PC-3 (cell line): ENCODE data around the gene WDR83. TPM values are rescaled to one million over a fixed set of nuclear protein-coding genes. Genes with fewer than 3 reads are reported as not detected.

Source experiments
- ATAC-seq: fragments of 200-7000 bp; cut with Tn5 transposase; 2 replicates; pipeline ENCODE4 v1.9.1; 2020; ENCODE audit warnings: mild to moderate bottlenecking, moderate library complexity
- BruUV-seq: library from RNA; stranded (reverse); fragments of 400-500 nt; replicated peaks from 2 replicates; lab custom pipeline; 2021; lab: Mats Ljungman, UMichigan
- CTCF ChIA-PET: fragments of 300-600 bp; sonication (Branson Sonifier 250); formaldehyde crosslinking; loops from one replicate; lab custom pipeline; 2022; ENCODE audit warnings: antibody characterized with exemption; lab: Charles Lee
- POLR2A ChIA-PET: fragments of 300-600 bp; sonication (Branson Sonifier 250); formaldehyde crosslinking; loops from one replicate; lab custom pipeline; 2022; ENCODE audit warnings: antibody characterized with exemption; ENCODE audit not compliant: unreplicated experiment; lab: Charles Lee
- DNase-seq: peaks from one replicate; pipeline ENCODE4 v3.0.0-alpha.2; 2015
- H2AFZ ChIP-seq: fragments of 300-600 bp; sonication (generic); 2 replicates; pipeline ENCODE4 v1.6.0; 2016; ENCODE audit warnings: antibody characterized with exemption, low read length
- H3F3A ChIP-seq: fragments of 300-600 bp; sonication (generic); one replicate; pipeline ENCODE4 v1.6.0; 2017; ENCODE audit warnings: antibody characterized with exemption, low read length, control low read depth, mild to moderate bottlenecking; ENCODE audit not compliant: unreplicated experiment
- H3K27ac ChIP-seq: fragments of 300-600 bp; sonication (generic); 2 replicates; pipeline ENCODE4 v1.5.1; 2016; ENCODE audit warnings: mild to moderate bottlenecking, low read length
- H3K27me3 ChIP-seq: fragments of 300-600 bp; sonication (generic); 2 replicates; pipeline ENCODE4 v1.6.1; 2016; ENCODE audit warnings: low read length, mixed read lengths
- H3K36me3 ChIP-seq: fragments of 300-600 bp; sonication (generic); 2 replicates; pipeline ENCODE4 v1.6.1; 2016; ENCODE audit warnings: low read depth, mixed run types, low read length, mixed read lengths
- H3K4me1 ChIP-seq: fragments of 300-600 bp; sonication (generic); 2 replicates; pipeline ENCODE4 v1.5.1; 2016; ENCODE audit warnings: low read length; ENCODE audit not compliant: insufficient read depth
- H3K4me2 ChIP-seq: fragments of 300-600 bp; sonication (generic); 2 replicates; pipeline ENCODE4 v1.6.0; 2016; ENCODE audit warnings: low read length
- H3K4me3 ChIP-seq: fragments of 300-600 bp; sonication (generic); 2 replicates; pipeline ENCODE4 v1.5.1; 2016; ENCODE audit warnings: mild to moderate bottlenecking, low read length, mixed read lengths
- H3K79me2 ChIP-seq: fragments of 300-600 bp; sonication (generic); 2 replicates; pipeline ENCODE4 v1.6.1; 2017; ENCODE audit warnings: low read length, mixed read lengths
- H3K9ac ChIP-seq: fragments of 300-600 bp; sonication (generic); 2 replicates; pipeline ENCODE4 v1.6.0; 2016; ENCODE audit warnings: mild to moderate bottlenecking, low read length
- H3K9me2 ChIP-seq: fragments of 300-600 bp; sonication (generic); replicated peaks from 2 replicates; pipeline ENCODE4 v1.6.1; 2016; ENCODE audit warnings: mixed run types, low read length, mixed read lengths
- H3K9me3 ChIP-seq: fragments of 300-600 bp; sonication (generic); 2 replicates; pipeline ENCODE4 v1.6.1; 2016; ENCODE audit warnings: low read length, mixed read lengths
- H4K20me1 ChIP-seq: fragments of 300-600 bp; sonication (generic); 2 replicates; pipeline ENCODE4 v1.6.1; 2016; ENCODE audit warnings: low read length, mixed read lengths
- CTCF ChIP-seq: fragments of 300-600 bp; sonication (generic); conservative IDR thresholded peaks from 2 replicates; pipeline ENCODE4 v1.5.1; 2017; ENCODE audit warnings: antibody characterized with exemption, low read depth, mild to moderate bottlenecking, low read length
- EZH2 ChIP-seq: fragments of 300-600 bp; sonication (generic); IDR thresholded peaks from one replicate; pipeline ENCODE4 v1.6.1; 2017; ENCODE audit warnings: antibody characterized with exemption, mild to moderate bottlenecking, low read length; ENCODE audit not compliant: unreplicated experiment
- EZH2phosphoT487 ChIP-seq: fragments of 300-600 bp; sonication (generic); IDR thresholded peaks from 2 replicates; pipeline ENCODE4 v1.6.1; 2018; ENCODE audit warnings: mild to moderate bottlenecking, antibody characterized with exemption, low read length, borderline replicate concordance
- intact Hi-C: fragments of 100-400 bp; cut with micrococcal nuclease; formaldehyde crosslinking; loops from 2 replicates; pipeline ENCODE4 v1.9.0; 2023
- total RNA-seq: library from RNA; depleted of rRNA; stranded (reverse); fragments of >200 nt; gene quantifications from 2 replicates; pipeline ENCODE4 v1.2.3, GENCODE V29; 2014; rRNA removed

WDR83 gene
- total RNA-seq, 1 experiment from 2014 or later: 39.5 TPM

- Histone ChIP-seq H3K9me3 (no peaks in the 10 kb centered on the region), H3K36me3 (peaks cover 14% of the 10 kb centered on the region; the same call in 1 of the 2 replicates), H3K79me2 (peaks cover 52% of the 10 kb centered on the region), H2AFZ (peak within 1 kb of the TSS; percentile 80), H3F3A (peaks cover 11% of the 10 kb centered on the region), H3K4me1 (peaks cover 28% of the 10 kb centered on the region), H3K9me2 (no peaks in the 10 kb centered on the region), H3K9ac (peak within 1 kb of the TSS; percentile 87), H3K4me2 (peak within 1 kb of the TSS; percentile 94), H3K27me3 (no peaks in the 10 kb centered on the region), H3K27ac (peak within 1 kb of the TSS; percentile 68), H3K4me3 (peak within 1 kb of the TSS; percentile 89), H4K20me1 (peaks cover 15% of the 10 kb centered on the region; the same call in 1 of the 2 replicates)
- POLR2A ChIA-PET: interaction anchor here (0.6 kb wide), 1 partner anchor 29 kb away, joined by 5 read pairs; no protein-coding TSS in a partner anchor
- intact Hi-C loops: loop anchor here (1.0 kb wide), 1 partner anchor 9 kb away; no protein-coding TSS in a partner anchor
- peak; percentile 37 for ATAC-seq
- BruUV-seq: no TSS peak
- DNase-seq: peak; percentile 74
- CTCF ChIA-PET: interaction anchor here (1.1 kb wide), 1 partner anchor 34 kb away, joined by 5 read pairs; no protein-coding TSS in a partner anchor
- TF ChIP-seq CTCF (no peak), EZH2phosphoT487 (no peak), EZH2 (no peak)
These were observed 57.2 kb downstream of the WDR83 start, which contains the start of gene TNPO2 for GRCh38 chr19:12723641-12724426. TNPO2 (minus strand) TSS chr19:12723932; CDS start chr19:12720977, 2,955 bp downstream.

Other genes with a start within 250 kb of the WDR83 start
- gene ZNF443, start 225.8 kb upstream of the WDR83 start, total RNA-seq: 3.4 and 3.7 TPM in 2 replicates
- 0.77 and 2.2 TPM in 2 replicates for gene ZNF709, start 182.0 kb upstream of the WDR83 start, total RNA-seq
- gene ZNF564, start 115.3 kb upstream of the WDR83 start, total RNA-seq: 3.8 and 6.0 TPM in 2 replicates
- gene ZNF490, start 56.0 kb upstream of the WDR83 start, total RNA-seq: 6.9 and 10.7 TPM in 2 replicates
- gene ZNF791, start 55.9 kb upstream of the WDR83 start, total RNA-seq: 15.8 and 26.3 TPM in 2 replicates
- gene MAN2B1, start 65 bp upstream of the WDR83 start, total RNA-seq: 62.9 and 67.5 TPM in 2 replicates
- 140 and 150 TPM in 2 replicates for gene DHPS, start 15.1 kb downstream of the WDR83 start, total RNA-seq
- gene GNG14, start 21.2 kb downstream of the WDR83 start, total RNA-seq: not detected in 2 replicates
- 27.5 and 34.6 TPM in 2 replicates for gene FBXW9, start 29.8 kb downstream of the WDR83 start, total RNA-seq
- 50.6 and 73.3 TPM in 2 replicates for gene TNPO2, start 57.1 kb downstream of the WDR83 start, total RNA-seq
- 497 and 841 TPM in 2 replicates for gene TRIR, start 67.9 kb downstream of the WDR83 start, total RNA-seq
- 251 and 264 TPM in 2 replicates for gene GET3, start 70.7 kb downstream of the WDR83 start, total RNA-seq
- 0.07 TPM in 1 of 2 replicates, not detected in the other for gene BEST2, start 85.0 kb downstream of the WDR83 start, total RNA-seq
- gene HOOK2, start 108.7 kb downstream of the WDR83 start, total RNA-seq: 95.2 and 95.7 TPM in 2 replicates
- gene JUNB, start 124.7 kb downstream of the WDR83 start, total RNA-seq: 343 and 391 TPM in 2 replicates
- gene PRDX2, start 135.0 kb downstream of the WDR83 start, total RNA-seq: 729 and 746 TPM in 2 replicates
- not detected in 2 replicates for gene THSD8, start 135.3 kb downstream of the WDR83 start, total RNA-seq
- gene RNASEH2A, start 139.8 kb downstream of the WDR83 start, total RNA-seq: 118 and 120 TPM in 2 replicates
- gene RTBDN, start 167.8 kb downstream of the WDR83 start, total RNA-seq: 0.81 and 3.7 TPM in 2 replicates
- 7.7 and 11.2 TPM in 2 replicates for gene MAST1, start 171.7 kb downstream of the WDR83 start, total RNA-seq
- gene DNASE2, start 214.6 kb downstream of the WDR83 start, total RNA-seq: 47.1 and 48.0 TPM in 2 replicates
- not detected in 2 replicates for gene KLF1, start 220.4 kb downstream of the WDR83 start, total RNA-seq
- gene GCDH, start 224.4 kb downstream of the WDR83 start, total RNA-seq: 37.4 and 38.6 TPM in 2 replicates